Esophagus squamous epithelium (tissue), 4 donors: ENCODE data around the gene RPUSD2.

Experiments
- CTCF ChIP-seq, 6 experiments: fragments of 450-650 bp in 4 of 6; fragments of 200-600 bp in 2 of 6; sonication (generic) in 2 of 6; IDR thresholded peaks; one replicate each; pipeline ENCODE4 v1.5.1; 2016 to 2019; ENCODE audit warnings: antibody characterized with exemption in 6 of 6, mild to moderate bottlenecking in 4 of 6, moderate library complexity in 4 of 6
- POLR2A ChIP-seq, 4 donors: fragments of 450-650 bp; IDR thresholded peaks; one replicate each; pipeline ENCODE4 v1.6.1; 2017; ENCODE audit warnings: antibody characterized with exemption in 4 of 4, mild to moderate bottlenecking in 4 of 4, moderate library complexity in 3 of 4

GRCh38 chr15:40565333-40566238 is 3.5 kb upstream of the RPUSD2 start:
- TF ChIP-seq CTCF (IDR thresholded peaks at IDR 0.05) (no peak), POLR2A (IDR thresholded peaks at IDR 0.05) (no peak)
